NT2/D1 (cell line): ENCODE results near the gene SYT12.

Source experiments
- DNase-seq: peaks from one replicate; pipeline ENCODE4 v3.0.0-alpha.2; 2011; ENCODE audit warnings: low read depth, low spot score
- H3K27me3 ChIP-seq: 2 replicates; pipeline ENCODE4 v1.6.0; 2011; ENCODE audit warnings: mild to moderate bottlenecking; ENCODE audit not compliant: insufficient read length, insufficient read depth
- H3K36me3 ChIP-seq: 2 replicates; pipeline ENCODE4 v1.6.1; 2011; ENCODE audit warnings: mild to moderate bottlenecking, low read length, mixed read lengths; ENCODE audit not compliant: insufficient read depth, insufficient read length
- H3K4me1 ChIP-seq: 2 replicates; pipeline ENCODE4 v1.5.1; 2011; ENCODE audit not compliant: insufficient read depth, insufficient read length
- H3K4me3 ChIP-seq: 2 replicates; pipeline ENCODE4 v1.5.1; 2011; ENCODE audit warnings: low read depth; ENCODE audit not compliant: insufficient read length
- H3K9ac ChIP-seq: 2 replicates; pipeline ENCODE4 v1.6.0; 2011; ENCODE audit warnings: low read depth; ENCODE audit not compliant: insufficient read length
- H3K9me3 ChIP-seq: 2 replicates; pipeline ENCODE4 v1.5.1; 2011; ENCODE audit warnings: mild to moderate bottlenecking, low read length; ENCODE audit not compliant: insufficient read depth
- SUZ12 ChIP-seq: IDR thresholded peaks from 2 replicates; pipeline ENCODE4 v1.6.1; 2011; ENCODE audit not compliant: insufficient read length, insufficient read depth; ENCODE audit errors: extremely low read depth
- YY1 ChIP-seq: IDR thresholded peaks from 2 replicates; pipeline ENCODE4 v1.6.1; 2011; ENCODE audit not compliant: insufficient read length, insufficient read depth
- ZNF274 ChIP-seq: IDR thresholded peaks from 2 replicates; pipeline ENCODE4 v1.6.1; 2011; ENCODE audit warnings: mild to moderate bottlenecking, low read depth, low read length

SYT12 gene

GRCh38 chr11:67043572-67044349 is 20.8 kb downstream of the SYT12 start:
- DNase-seq, result no peak
- Histone ChIP-seq H3K4me3 (no peak overlapping the region), H3K4me1 (peaks cover 50% of the 10 kb centered on the region), H3K27me3 (no peaks in the 10 kb centered on the region), H3K36me3 (no peaks in the 10 kb centered on the region), H3K9me3 (no peaks in the 10 kb centered on the region), H3K9ac (no peak overlapping the region)
- TF ChIP-seq YY1 (no peak), ZNF274 (no peak)

DNA sequence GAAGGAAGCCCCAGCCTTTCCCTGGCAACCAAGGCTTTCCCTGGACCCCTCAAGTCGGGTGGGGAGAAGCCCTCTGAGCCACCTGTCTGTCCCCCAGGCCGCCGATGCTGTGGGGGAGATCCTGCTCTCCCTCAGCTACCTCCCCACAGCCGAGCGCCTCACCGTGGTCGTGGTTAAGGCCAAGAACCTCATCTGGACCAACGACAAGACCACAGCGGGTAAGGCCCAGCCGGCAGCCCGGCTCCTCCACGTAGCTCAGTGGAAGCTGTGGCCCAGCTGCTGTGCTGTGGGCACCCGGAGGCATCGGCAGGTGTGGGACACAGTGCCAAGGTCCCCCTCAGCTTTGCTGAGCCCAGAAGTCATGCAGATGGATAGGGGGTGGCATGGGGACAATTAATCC is 21.6 kb downstream of the SYT12 start:
- H3K4me1 ChIP-seq, result peaks cover 57% of the 10 kb centered on the region
- no peaks in the 10 kb centered on the region for H3K27me3 ChIP-seq
- no peak for DNase-seq
- no peak overlapping the region for H3K9ac ChIP-seq
- H3K36me3 ChIP-seq, result no peaks in the 10 kb centered on the region
- TF ChIP-seq ZNF274 (no peak), YY1 (no peak), SUZ12 (no peak)
- H3K9me3 ChIP-seq, result no peaks in the 10 kb centered on the region
- no peak overlapping the region for H3K4me3 ChIP-seq

GRCh38 chr11:67045314-67045713 is 22.4 kb downstream of the SYT12 start:
- TF ChIP-seq YY1 (no peak), ZNF274 (no peak), SUZ12 (no peak)
- Histone ChIP-seq H3K9me3 (no peaks in the 10 kb centered on the region), H3K36me3 (no peaks in the 10 kb centered on the region), H3K9ac (no peak overlapping the region), H3K4me3 (no peak overlapping the region), H3K27me3 (no peaks in the 10 kb centered on the region), H3K4me1 (peaks cover 60% of the 10 kb centered on the region)
- no peak for DNase-seq

GRCh38 chr11:67048515-67049130 is 25.7 kb downstream of the SYT12 start:
- Histone ChIP-seq H3K9ac (peak overlapping the region; percentile 1), H3K36me3 (no peaks in the 10 kb centered on the region), H3K4me3 (no peak overlapping the region), H3K4me1 (peaks cover 43% of the 10 kb centered on the region), H3K9me3 (no peaks in the 10 kb centered on the region), H3K27me3 (no peaks in the 10 kb centered on the region)
- DNase-seq, result no peak
- TF ChIP-seq SUZ12 (no peak), YY1 (no peak), ZNF274 (no peak)

- Histone ChIP-seq H3K36me3 (no peaks in the 10 kb centered on the region), H3K4me1 (peaks cover 47% of the 10 kb centered on the region), H3K27me3 (no peaks in the 10 kb centered on the region), H3K4me3 (no peak overlapping the region), H3K9ac (peak overlapping the region; percentile 24), H3K9me3 (no peaks in the 10 kb centered on the region)
- no peak for TF ChIP-seq SUZ12
- TF ChIP-seq YY1, result no peak
- TF ChIP-seq ZNF274, result no peak
- no peak for DNase-seq
Measured at GRCh38 chr11:67050139-67050538, 27.2 kb downstream of the SYT12 start.

- H3K9ac ChIP-seq, result no peak overlapping the region
Measured at GRCh38 chr11:67051180-67051893, 28.4 kb downstream of the SYT12 start.

DNA sequence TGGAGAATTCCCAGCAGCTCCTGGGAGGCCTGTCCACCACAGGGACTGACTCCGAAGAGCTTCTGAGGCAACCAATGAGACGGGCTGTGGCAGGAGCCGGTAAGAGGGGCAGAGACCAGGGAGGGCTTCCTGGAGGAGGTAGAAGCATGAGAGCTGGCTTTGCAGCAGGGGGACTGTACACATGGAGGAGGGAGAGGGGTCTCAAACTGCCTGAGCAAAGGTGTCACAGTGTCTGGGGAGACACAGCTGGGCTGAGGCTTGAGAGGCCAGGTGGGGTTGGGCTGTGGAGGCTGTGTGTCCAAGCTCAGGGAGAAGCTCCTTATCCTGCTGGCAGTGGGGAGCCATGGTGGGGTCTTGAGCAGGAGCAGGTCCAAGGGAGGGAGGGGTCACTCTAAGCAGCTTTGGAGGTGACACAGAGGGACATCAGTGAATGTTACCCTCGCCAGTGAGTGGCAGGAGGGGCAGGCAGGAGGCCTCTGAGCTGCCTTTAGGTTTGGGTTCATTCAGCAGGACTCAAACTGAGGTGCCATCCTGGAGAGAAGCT is 29.1 kb downstream of the SYT12 start:
- Histone ChIP-seq H3K9me3 (no peaks in the 10 kb centered on the region), H3K36me3 (no peaks in the 10 kb centered on the region), H3K4me3 (no peak overlapping the region), H3K9ac (no peak overlapping the region), H3K27me3 (peaks cover 12% of the 10 kb centered on the region), H3K4me1 (peaks cover 53% of the 10 kb centered on the region)
- TF ChIP-seq SUZ12 (no peak), ZNF274 (no peak), YY1 (no peak)
- no peak for DNase-seq

More at GRCh38 chr11:67051180-67051893, 28.4 kb downstream of the SYT12 start:
- no peak overlapping the region for H3K4me3 ChIP-seq
- H3K9me3 ChIP-seq, result no peaks in the 10 kb centered on the region
- no peaks in the 10 kb centered on the region for H3K36me3 ChIP-seq
- TF ChIP-seq YY1 (no peak), ZNF274 (no peak), SUZ12 (no peak)
- no peak for DNase-seq
- peaks cover 6% of the 10 kb centered on the region for H3K27me3 ChIP-seq
- peaks cover 55% of the 10 kb centered on the region for H3K4me1 ChIP-seq
